ENCODE data around the gene TMEM267.
"Not testable (repeated sequence)": the region's sequence is repeated elsewhere in the genome, so short reads cannot be mapped to it uniquely, and the experiment has no call there.

The TMEM267 gene

GRCh38 chr5:43437062-43437660 is 46.5 kb downstream of the TMEM267 start:
- no peak for TF ChIP-seq CTCF (IDR thresholded peaks at IDR 0.05; ENCODE audit: extremely low read depth, missing control alignments)
- DNase-seq (ENCODE audit: low spot score) = no peak

- DNase-seq (ENCODE audit: low spot score) = no peak
- TF ChIP-seq CTCF (IDR thresholded peaks at IDR 0.05; ENCODE audit: extremely low read depth, missing control alignments) = no peak
These were observed 50.3 kb downstream of the TMEM267 start for GRCh38 chr5:43433382-43433781.

GRCh38 chr5:43432486-43433375 is 50.9 kb downstream of the TMEM267 start:
- no peak for TF ChIP-seq CTCF (IDR thresholded peaks at IDR 0.05; ENCODE audit: extremely low read depth, missing control alignments)
- DNase-seq (ENCODE audit: low spot score) = no peak

GRCh38 chr5:43429706-43430105 is 54.0 kb downstream of the TMEM267 start:
- DNase-seq (ENCODE audit: low spot score) = no peak
- TF ChIP-seq CTCF (IDR thresholded peaks at IDR 0.05; ENCODE audit: extremely low read depth, missing control alignments) = no peak

GRCh38 chr5:43429016-43429415 is 54.6 kb downstream of the TMEM267 start:
- no peak for DNase-seq (ENCODE audit: low spot score)
- TF ChIP-seq CTCF (IDR thresholded peaks at IDR 0.05; ENCODE audit: extremely low read depth, missing control alignments) = no peak

GRCh38 chr5:43427306-43427705 is 56.4 kb downstream of the TMEM267 start:
- TF ChIP-seq CTCF (IDR thresholded peaks at IDR 0.05; ENCODE audit: extremely low read depth, missing control alignments) = no peak
- no peak for DNase-seq (ENCODE audit: low spot score)

- DNase-seq (ENCODE audit: low spot score) = no peak
- no peak for TF ChIP-seq CTCF (IDR thresholded peaks at IDR 0.05; ENCODE audit: extremely low read depth, missing control alignments)
These were observed 57.7 kb downstream of the TMEM267 start for GRCh38 chr5:43425983-43426382.

GRCh38 chr5:43423086-43423485 is 60.6 kb downstream of the TMEM267 start:
- not testable (repeated sequence) for DNase-seq (ENCODE audit: low spot score)

Measured in GM20000 (cell line).